Activated naive CD4-positive, alpha-beta T cell treated with anti-CD3 and anti-CD28 coated beads, Interleukin-2, amount 50 U/mL, for 24 hours (primary cell): ENCODE results near the gene HEXB.

Experiments used
- H3K27ac Mint-ChIP-seq: one replicate; pipeline ENCODE4 v1.8.0; 2021; ENCODE audit warnings: mild to moderate bottlenecking, mixed read lengths
- H3K27me3 Mint-ChIP-seq: one replicate; pipeline ENCODE4 v1.8.0; 2021; ENCODE audit warnings: mixed read lengths
- H3K36me3 Mint-ChIP-seq: one replicate; pipeline ENCODE4 v1.8.0; 2021; ENCODE audit warnings: mixed read lengths
- H3K4me1 Mint-ChIP-seq: one replicate; pipeline ENCODE4 v1.8.0; 2021; ENCODE audit warnings: mixed read lengths
- H3K4me3 Mint-ChIP-seq: one replicate; pipeline ENCODE4 v1.8.0; 2021; ENCODE audit warnings: mild to moderate bottlenecking, mixed read lengths
- H3K9me3 Mint-ChIP-seq: one replicate; pipeline ENCODE4 v1.8.0; 2021; ENCODE audit warnings: mixed read lengths

The HEXB gene

GRCh38 chr5:74684900-74685851 lies at the start of gene HEXB:
Gene HEXB, plus strand, starts transcription at chr5:74685233. Its CDS starts 28 bp downstream, at chr5:74685261.
- peaks cover 28% of the 10 kb centered on the region for H3K4me1 Mint-ChIP-seq
- H3K4me3 Mint-ChIP-seq: peak within 1 kb of the TSS; percentile 82
- no peaks in the 10 kb centered on the region for H3K9me3 Mint-ChIP-seq
- H3K36me3 Mint-ChIP-seq: peaks cover 1% of the 10 kb centered on the region
- no peaks in the 10 kb centered on the region for H3K27me3 Mint-ChIP-seq
- H3K27ac Mint-ChIP-seq: peak within 1 kb of the TSS; percentile 46

DNA sequence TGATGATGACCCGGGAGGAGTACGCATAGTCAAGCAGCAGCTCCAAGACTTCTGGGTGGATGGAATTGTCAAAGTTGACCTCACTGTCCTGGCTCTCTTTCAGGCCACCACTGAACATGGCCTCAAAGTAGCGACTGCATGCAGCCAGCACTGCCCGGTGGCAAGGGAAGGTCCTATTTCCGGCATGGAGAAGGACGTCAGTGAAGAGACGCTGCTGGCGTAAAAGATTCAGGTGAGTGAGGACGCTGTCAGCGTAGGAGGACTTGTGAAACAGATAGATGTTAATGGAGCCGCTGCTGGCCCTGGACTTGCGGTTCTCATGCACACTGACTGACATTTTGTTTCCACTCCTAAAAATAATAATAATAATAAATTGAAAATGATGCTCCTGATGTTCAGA lies 48.9 kb upstream of the HEXB start:
- Mint-ChIP-seq H3K4me1 (peaks cover 39% of the 10 kb centered on the region), H3K27ac (no peak overlapping the region), H3K9me3 (no peaks in the 10 kb centered on the region), H3K27me3 (peaks cover 8% of the 10 kb centered on the region), H3K36me3 (no peaks in the 10 kb centered on the region), H3K4me3 (no peak overlapping the region)

DNA sequence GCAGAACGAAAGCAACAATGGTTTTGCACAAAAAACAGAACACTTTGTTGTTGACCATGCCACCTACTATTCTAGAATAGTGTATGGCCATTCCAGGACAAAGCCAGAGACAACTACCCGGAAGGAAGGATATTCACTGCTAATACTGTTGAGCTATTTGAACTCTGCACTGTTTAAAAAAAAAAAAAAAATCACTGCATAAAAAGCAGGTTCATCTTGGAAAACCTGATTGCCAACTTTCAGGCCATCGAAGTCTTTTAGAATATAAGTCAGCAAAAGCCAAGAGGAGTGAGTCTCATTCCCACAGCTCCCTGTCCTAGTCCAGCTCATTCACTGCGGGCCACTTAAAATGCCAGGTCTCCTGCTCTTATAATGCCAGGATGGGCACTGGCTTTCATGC lies 48.5 kb upstream of the HEXB start:
- Mint-ChIP-seq H3K4me3 (no peak overlapping the region), H3K36me3 (no peaks in the 10 kb centered on the region), H3K27me3 (peaks cover 8% of the 10 kb centered on the region), H3K27ac (no peak overlapping the region), H3K4me1 (peaks cover 38% of the 10 kb centered on the region), H3K9me3 (no peaks in the 10 kb centered on the region)

- Mint-ChIP-seq H3K9me3 (no peaks in the 10 kb centered on the region), H3K4me1 (peaks cover 38% of the 10 kb centered on the region), H3K27me3 (peaks cover 8% of the 10 kb centered on the region), H3K27ac (peak overlapping the region; percentile 42), H3K4me3 (peak overlapping the region; percentile 88), H3K36me3 (no peaks in the 10 kb centered on the region)
These were observed 46.5 kb upstream of the HEXB start for GRCh38 chr5:74638544-74638969.

DNA sequence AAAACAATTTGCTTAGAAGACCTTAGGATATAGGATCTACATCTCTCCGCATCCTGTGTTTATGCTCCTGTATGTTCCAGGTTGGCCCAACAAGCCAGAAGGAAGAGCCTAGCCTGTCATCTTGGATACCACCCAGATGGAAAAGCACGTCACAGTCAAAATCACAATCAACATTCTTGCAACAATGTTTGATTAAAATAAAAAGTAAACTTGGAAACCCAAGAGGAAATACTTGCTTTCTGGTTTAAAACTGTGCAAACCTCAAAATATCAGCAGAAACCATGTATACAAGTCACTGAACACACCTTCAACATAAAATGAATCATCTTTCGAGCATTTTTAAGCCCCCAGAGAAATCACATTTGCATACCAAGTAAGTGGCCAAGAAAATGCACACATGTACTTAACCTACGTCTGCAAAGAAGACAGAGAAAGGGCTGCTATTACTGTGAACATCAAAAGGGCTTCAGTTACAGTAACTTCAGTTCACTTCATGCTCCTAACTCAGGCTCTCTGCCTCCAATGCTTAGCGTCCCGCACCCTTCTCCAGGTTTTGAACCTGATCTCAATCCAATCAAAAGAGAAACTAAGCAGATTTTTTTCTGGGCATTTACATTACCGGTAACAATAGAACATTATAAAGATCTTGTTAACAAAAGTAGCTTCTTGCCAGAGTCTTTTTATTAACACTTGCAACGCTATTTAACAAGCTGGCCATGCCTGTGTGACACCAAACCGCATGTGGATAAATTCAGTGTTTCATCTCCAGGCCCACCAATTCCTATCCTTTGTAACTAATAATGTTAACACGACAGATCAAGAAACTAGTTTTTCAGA lies 45.8 kb upstream of the HEXB start:
- H3K9me3 Mint-ChIP-seq: no peaks in the 10 kb centered on the region
- peaks cover 38% of the 10 kb centered on the region for H3K4me1 Mint-ChIP-seq
- no peaks in the 10 kb centered on the region for H3K36me3 Mint-ChIP-seq
- peaks cover 8% of the 10 kb centered on the region for H3K27me3 Mint-ChIP-seq
- H3K27ac Mint-ChIP-seq: peak overlapping the region; percentile 41
- peak overlapping the region; percentile 88 for H3K4me3 Mint-ChIP-seq

GRCh38 chr5:74639807-74640449 lies 45.1 kb upstream of the HEXB start:
- peaks cover 38% of the 10 kb centered on the region for H3K4me1 Mint-ChIP-seq
- H3K27me3 Mint-ChIP-seq: peaks cover 8% of the 10 kb centered on the region
- no peaks in the 10 kb centered on the region for H3K9me3 Mint-ChIP-seq
- H3K27ac Mint-ChIP-seq: peak overlapping the region; percentile 41
- peak overlapping the region; percentile 88 for H3K4me3 Mint-ChIP-seq
- H3K36me3 Mint-ChIP-seq: no peaks in the 10 kb centered on the region

DNA sequence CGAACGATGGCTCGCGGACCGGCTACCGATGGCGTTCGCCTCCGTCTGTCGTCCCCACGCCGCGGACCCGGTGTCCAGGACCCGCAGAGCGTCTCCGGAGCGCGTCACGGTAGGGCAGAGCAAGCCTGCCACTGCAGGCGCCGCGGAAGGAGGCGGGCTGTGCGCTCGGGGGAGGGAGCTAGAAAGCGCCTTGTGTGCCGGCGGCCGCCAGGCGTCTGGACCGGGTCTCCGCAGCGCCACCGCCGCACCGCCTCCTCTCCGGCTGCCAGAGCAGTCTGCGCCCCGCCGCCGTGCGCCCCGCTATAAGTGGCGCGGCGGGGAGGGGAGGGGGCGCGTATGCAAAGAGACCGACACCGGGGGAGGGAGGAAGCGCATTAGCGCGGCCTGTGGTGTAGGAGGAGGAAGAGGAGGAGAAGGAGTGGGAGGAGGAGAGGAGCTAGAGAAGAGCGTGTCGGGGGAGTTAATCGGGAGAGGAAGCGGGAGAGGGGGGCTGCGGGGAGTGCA lies 44.5 kb upstream of the HEXB start, which contains the start of gene ENC1:
Gene ENC1 (minus strand): TSS at position 279 of the 504 bp plus-strand sequence. CDS start 4,243 bp downstream, outside the sequence.
- peaks cover 10% of the 10 kb centered on the region for H3K27me3 Mint-ChIP-seq
- H3K4me1 Mint-ChIP-seq: peaks cover 38% of the 10 kb centered on the region
- H3K36me3 Mint-ChIP-seq: no peaks in the 10 kb centered on the region

DNA sequence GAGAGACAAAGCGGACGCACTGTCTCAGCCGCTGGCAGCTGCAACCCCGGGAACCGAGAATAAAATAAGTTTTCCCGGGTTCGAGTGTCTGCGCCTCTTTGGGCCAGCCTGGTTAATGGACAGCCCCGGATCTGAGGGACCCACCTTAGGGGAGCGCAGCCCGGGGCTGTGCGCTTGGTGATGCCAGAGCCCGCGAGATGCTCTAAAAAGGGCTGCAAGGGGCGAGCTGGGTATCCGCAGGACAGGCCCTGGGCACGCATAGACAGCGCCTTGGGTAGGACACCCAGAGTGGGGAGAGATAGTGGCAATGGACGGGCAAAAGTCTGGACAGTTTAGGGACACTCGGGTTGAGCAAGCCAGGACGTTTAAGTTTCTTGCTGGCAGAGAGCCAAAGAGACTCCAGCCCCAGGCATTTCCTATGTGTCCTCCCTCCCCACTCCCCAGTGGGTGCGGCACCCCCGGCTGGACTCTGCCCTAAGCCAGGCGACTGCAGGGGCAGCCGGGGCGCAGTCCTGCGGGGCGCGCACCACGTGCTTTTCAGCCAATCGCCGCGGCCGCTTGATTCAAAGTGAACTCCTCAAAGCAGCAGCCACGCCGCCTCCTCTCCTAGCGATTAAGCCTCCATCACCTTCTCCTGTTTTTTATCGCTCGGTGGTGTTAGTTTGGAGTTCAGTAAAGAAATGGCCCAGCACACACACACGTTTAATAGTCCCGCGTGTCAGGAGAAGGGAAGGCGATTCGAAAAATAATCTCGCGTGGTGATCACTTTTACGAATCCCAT lies 43.9 kb upstream of the HEXB start:
- Mint-ChIP-seq H3K27me3 (peaks cover 10% of the 10 kb centered on the region), H3K9me3 (no peaks in the 10 kb centered on the region), H3K27ac (no peak overlapping the region), H3K4me3 (peak overlapping the region; percentile 88), H3K4me1 (peaks cover 38% of the 10 kb centered on the region), H3K36me3 (no peaks in the 10 kb centered on the region)

More for the DNA sequence above, 44.5 kb upstream of the HEXB start, which contains the start of gene ENC1:
- no peaks in the 10 kb centered on the region for H3K9me3 Mint-ChIP-seq
- peak within 1 kb of the TSS; percentile 88 for H3K4me3 Mint-ChIP-seq
- peak within 1 kb of the TSS; percentile 41 for H3K27ac Mint-ChIP-seq

GRCh38 chr5:74641735-74642542 lies 43.1 kb upstream of the HEXB start:
- Mint-ChIP-seq H3K4me1 (peaks cover 38% of the 10 kb centered on the region), H3K27ac (no peak overlapping the region), H3K36me3 (no peaks in the 10 kb centered on the region), H3K9me3 (no peaks in the 10 kb centered on the region), H3K27me3 (peaks cover 10% of the 10 kb centered on the region), H3K4me3 (peak overlapping the region; percentile 88)

DNA sequence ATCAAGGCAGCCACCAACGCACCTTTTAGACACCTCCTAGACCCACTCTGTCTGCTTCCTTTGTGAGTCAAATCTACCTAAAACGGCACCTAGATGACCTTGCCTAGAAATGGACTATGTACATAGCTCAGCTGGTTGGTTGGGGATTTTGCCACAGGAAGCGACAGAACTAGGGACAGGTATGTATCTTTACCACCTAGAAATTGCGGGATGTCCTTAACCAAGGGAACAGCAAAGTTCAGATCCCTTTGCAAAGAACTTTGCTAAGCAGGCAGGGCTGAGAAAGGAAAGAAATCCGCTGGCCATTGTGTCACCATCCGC lies 42.5 kb upstream of the HEXB start:
- Mint-ChIP-seq H3K4me3 (peak overlapping the region; percentile 88), H3K27ac (no peak overlapping the region), H3K4me1 (peaks cover 38% of the 10 kb centered on the region), H3K27me3 (peaks cover 7% of the 10 kb centered on the region), H3K36me3 (no peaks in the 10 kb centered on the region), H3K9me3 (no peaks in the 10 kb centered on the region)

DNA sequence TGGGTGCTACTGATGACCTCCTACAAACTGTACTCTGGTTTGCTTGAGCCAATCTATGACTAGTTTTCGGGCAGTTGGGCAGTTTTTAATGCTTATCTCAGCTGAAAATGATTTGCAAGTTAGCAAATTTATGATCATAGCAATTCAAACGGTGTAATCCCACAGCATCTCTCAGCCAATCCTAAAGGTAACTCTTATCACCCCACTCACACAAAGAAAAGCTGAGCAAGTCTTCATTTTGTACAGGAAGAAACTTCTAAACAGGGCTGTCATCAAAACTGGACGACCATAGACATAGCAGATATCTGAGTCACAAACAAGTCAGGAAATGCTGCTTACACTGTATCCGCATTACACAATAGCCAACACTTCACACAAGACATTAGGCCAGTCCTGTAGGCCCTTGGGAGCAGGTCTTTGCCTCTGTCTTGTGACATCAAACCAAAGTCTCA lies 41.9 kb upstream of the HEXB start:
- peaks cover 7% of the 10 kb centered on the region for H3K27me3 Mint-ChIP-seq
- H3K4me3 Mint-ChIP-seq: no peak overlapping the region
- no peaks in the 10 kb centered on the region for H3K9me3 Mint-ChIP-seq
- H3K4me1 Mint-ChIP-seq: peaks cover 34% of the 10 kb centered on the region
- H3K27ac Mint-ChIP-seq: no peak overlapping the region
- H3K36me3 Mint-ChIP-seq: no peaks in the 10 kb centered on the region

GRCh38 chr5:74647096-74647495 lies 37.9 kb upstream of the HEXB start:
- Mint-ChIP-seq H3K9me3 (no peaks in the 10 kb centered on the region), H3K4me1 (peaks cover 3% of the 10 kb centered on the region), H3K4me3 (no peak overlapping the region), H3K27ac (no peak overlapping the region), H3K36me3 (no peaks in the 10 kb centered on the region), H3K27me3 (peaks cover 8% of the 10 kb centered on the region)

- H3K36me3 Mint-ChIP-seq: no peaks in the 10 kb centered on the region
- no peak overlapping the region for H3K27ac Mint-ChIP-seq
- H3K9me3 Mint-ChIP-seq: no peaks in the 10 kb centered on the region
- H3K27me3 Mint-ChIP-seq: peaks cover 8% of the 10 kb centered on the region
- no peaks in the 10 kb centered on the region for H3K4me1 Mint-ChIP-seq
- no peak overlapping the region for H3K4me3 Mint-ChIP-seq
These were observed 36.2 kb upstream of the HEXB start for GRCh38 chr5:74648835-74649293.
